Activated CD4-positive, CD25-positive, alpha-beta regulatory T cell treated with anti-CD3 and anti-CD28 coated beads, Interleukin-2, amount 50 U/mL, for 72 hours (primary cell): ENCODE data around the gene PHF2.

ENCODE experiments used
- DNase-seq: peaks from one replicate; pipeline ENCODE4 v3.0.0; 2021

Gene PHF2

DNA sequence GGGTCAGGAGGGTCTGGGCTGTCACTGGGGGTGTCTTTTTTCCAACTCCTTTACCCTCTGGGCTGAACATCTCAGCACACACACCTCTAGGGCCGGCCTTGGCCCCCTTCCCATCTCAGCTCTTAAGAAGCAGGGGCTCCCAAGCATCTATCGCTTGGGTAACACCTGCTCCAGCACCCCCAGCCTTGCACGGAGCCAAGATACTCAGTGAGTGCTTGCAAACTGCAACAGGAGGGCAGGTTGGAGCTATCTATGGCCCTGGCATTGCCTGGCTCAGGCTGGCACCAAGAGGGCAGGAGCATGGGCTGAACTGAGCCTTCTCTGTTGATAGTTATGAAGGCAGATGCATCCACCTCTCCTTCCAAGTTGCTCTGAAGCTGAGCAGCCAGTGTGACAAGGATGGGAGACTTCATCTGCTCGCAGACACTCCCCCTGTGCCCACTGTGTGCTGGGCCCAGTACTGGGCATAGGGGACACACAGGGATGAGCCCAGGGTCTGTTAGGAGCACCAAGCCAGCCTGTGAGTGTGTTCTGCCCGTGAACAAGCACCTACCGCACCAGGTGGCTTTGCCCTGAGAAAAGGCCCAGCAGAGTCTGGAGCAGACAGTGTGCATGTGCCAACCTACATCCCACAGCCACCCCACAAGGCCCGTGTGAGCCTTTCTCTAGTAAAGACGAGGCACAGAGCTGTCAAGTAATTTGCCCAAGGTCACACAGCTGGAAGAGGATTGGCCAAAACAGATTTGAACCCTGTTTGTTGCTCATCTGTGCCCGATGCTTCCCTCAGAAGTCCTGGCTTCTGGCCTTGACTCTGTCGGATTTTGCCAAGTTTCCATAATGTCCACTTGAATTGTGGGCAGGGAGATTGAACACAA, 58.2 kb downstream of the PHF2 start:
- no peak for DNase-seq

DNA sequence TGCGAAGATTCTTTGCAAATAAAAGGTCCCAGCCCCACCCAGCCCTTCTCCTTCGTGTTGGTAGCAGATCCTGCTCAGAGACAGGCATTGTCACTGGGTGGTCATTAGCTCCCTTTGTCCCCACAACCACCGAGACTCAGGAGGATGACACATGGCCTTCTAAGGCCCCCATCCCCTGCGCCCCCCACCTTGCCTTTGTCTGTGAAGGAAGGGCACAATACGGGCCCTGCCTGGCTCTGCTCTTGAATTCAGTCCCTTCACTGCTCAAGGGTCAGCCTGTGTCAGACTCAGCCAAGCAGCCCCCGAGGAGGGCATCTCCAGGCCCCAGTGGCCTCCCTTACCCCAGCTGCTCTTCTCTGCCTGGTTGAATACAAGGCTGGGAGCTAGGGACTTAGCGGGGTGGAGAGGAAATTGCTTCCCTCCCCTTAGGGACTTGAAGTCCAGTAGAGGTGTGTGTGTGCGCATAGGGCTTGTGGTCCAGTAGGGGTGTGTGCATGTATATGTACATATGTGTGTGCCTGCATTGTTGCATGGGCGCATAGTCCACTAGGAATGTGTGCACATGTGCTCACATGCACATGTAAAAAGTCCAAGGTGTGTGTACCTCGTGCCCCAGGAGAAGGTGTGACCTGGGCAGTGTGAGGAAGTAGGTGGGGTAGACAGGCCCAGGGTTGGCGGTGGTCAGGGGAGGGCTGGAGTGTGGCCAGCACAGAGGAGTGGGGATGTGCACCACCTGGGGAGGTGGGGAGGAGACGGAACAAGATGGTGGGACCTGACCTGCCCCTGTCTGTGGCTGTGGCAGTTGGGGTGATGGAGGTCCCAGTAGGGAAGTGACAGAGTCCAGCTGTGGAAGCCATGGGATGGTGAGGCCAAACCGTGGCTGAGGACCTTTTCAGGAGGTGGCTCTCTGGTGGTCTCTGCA, 59.1 kb downstream of the PHF2 start:
- DNase-seq, result no peak

DNA sequence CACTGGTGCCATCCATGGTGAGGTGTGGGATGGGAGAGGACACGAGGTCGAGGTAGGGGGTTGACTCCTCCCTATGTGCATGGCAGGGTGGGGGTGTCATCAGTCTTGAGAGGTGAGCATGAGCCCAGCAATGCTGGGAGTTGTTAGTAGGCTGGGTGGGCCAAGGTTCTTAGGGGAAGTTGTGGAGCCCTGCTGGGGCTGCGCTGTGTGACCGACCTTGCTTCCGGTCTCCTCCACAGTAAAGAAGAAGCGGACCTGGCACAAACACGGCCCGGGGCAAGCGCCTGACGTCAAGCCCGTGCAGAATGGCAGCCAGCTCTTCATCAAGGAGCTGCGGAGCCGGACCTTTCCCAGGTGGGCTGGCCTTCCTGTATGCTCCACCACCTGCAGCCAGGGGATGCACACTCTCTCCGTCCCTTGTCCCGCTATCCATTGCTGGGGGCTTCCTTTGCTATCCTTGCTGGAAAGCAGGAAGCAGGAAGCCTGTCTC, 59.8 kb downstream of the PHF2 start:
- DNase-seq, result no peak

DNA sequence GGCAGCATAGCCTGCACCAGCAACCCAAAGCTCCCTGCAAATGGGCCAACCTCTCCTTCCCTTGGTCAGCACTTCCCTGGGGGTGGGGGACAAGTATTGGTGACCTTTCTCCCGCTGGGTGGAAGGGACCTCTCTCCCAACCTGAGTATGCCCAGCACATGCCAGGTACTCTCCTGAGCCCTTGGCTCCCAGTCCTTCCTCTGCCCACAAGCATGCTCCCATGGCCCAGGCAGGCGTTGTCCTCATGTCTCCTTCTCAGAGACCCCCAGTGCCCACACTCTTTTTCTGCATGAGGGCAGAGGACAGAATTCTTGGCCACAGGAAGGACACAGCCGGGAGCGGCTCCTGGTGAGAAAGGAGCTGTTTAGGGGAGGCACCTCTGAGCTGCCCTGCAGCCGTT, 60.3 kb downstream of the PHF2 start:
- peak; percentile 22 for DNase-seq

DNA sequence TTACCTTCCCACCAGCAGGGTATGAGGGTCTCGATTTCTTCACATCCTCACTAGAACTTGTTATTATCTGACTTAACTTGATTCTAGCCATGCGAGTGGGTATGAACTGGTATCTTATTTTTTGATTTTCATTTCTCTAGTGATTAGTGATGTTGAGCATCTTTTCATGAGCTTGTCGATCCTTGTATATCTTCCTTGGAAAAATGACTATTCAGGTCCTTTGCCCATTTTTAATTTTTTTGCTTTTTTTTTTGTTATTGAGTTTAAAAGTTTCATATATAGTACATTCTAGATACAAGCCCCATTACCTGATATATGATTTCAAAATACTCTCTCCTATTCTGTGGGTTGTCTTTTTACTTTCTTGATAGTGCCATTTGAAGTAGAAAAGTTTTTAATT, 61.5 kb downstream of the PHF2 start:
- DNase-seq, result no peak

DNA sequence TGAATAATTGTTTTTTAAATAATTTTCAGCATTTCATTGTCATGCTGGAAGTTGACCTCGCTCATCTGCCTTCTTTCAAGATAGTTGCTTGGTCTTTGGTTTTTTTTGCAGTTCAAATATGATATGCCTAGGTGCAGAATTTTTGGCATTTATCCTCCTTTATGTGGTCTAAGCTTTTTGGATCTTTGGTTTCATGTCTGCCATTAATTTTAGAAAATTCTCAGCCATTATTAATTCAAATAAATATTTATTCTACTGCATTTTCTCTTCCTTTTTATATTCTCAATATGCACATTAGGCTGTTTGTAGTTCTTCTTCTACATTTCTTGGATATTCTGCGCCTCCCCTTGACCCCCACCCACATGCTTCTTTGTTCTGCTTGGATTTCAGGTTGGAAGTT, 63.6 kb downstream of the PHF2 start:
- no peak for DNase-seq

DNA sequence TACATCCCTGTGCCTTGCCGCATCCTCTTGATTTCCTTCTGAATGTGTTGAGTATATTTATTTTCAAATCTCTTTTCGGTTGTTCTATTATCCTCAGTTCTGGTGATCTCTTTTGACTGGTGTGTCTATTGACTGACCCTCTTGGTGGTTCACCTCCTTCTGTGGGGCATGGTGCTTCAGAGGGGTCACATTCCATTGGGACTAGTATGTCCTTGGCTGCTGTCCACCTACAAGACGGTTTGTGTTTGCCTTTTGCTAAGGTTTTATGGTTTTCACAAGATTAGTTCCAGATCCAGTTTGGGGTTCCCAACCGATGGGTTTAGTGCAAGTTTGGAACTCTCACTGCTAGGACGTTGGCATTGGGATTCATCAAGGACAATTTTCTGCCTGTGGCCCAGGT, 66.6 kb downstream of the PHF2 start:
- no peak for DNase-seq

DNA sequence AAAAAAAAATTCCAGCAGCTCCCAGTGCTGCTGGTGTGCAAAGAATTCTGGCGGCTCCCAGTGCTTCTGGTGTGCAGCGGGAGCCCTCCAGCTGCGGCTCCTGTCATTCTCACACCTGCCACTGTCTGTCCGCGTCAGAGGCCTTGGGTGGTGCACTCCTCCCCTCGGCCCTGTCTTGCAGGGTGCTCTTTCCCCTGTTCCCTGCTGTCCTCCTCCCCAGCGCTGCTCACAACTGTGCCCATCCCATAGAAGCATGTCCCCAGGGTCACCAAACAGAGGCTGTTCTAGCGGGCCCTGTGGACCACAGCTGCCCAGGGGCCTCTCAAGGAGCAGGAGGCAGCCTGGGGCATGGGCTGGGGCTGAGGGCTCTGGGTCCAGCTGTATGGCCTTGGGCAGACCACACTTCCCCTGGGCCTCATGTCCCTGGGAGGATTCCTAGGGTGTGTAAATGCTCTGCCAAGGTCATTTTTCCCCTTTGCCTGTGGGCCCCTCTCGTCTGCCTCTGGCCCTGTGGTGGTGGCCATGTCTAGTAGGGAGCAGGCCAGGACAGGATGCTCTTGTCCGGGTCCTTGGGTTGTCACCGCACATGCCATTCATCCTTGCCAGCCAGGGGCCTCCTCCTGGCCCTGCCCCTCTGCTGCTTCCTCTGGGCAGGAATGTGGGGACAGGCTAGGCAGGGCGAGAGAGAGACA, 68.2 kb downstream of the PHF2 start:
- no peak for DNase-seq

DNA sequence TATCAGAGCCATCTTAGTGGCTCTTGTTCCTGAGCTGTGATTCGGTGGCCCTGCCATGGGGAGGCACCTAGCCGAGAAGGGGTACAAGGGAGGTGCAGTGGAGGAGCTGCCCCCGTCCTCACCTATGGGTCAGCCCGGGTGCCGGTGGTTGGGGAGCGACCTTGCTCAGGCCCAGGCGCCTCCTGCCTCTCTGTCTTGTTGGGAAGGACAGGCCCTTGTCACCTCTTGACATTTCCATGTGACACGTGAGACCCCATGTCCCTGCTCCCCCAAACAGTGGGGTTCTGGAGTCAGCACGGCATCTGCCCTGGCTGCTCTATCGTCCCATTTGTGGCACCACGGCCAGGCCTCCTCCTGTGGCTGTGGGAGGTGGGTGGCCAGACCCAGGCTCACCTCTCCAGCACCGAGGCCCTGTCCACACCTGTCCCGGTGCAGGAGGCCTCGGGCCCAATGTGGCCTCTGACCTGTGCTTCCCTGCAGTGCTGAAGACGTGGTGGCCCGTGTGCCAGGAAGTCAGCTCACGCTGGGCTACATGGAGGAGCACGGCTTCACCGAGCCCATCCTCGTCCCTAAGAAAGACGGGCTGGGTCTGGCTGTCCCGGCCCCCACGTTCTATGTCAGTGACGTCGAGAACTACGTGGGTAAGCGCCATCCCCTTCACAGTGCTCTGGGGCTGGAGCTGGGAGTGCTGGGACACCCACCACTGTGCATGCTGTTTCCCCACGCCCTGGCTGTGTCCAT, 68.9 kb downstream of the PHF2 start:
- peak; percentile 26 for DNase-seq

DNA sequence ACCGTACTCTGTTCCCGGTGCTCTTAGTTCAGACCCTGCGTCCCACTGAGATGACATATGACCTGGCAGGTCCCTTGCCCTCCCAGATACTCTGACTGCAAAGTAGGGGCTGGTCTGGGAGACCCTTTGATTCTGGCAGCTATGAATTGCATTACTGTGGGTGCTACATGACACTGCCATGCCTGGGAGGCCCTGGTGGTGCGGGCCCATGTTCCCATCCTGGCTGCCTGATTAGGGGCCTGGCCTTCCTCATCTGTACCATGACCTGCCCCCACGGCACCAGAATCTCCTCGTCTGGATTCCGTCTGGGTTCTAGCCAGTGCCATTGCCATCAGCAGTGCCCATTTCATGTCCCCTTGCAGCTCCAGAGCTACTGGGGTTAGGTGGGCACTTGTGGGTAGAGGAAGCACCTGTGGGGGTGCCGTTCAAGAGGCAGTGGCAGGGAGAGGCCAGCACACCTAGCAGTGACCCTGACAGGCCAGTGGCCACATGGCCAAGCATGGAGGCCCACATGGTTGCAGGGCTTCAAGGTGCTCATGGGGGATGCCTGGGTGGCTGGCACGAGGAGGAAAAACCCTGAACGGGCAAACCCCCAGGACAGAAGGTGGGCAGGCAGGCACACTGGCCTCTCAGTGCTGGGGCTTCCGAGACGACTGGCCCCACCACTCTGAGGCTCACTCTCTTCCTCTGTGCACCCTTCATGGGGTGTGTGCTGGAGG, 69.7 kb downstream of the PHF2 start:
- DNase-seq, result peak; percentile 19

DNA sequence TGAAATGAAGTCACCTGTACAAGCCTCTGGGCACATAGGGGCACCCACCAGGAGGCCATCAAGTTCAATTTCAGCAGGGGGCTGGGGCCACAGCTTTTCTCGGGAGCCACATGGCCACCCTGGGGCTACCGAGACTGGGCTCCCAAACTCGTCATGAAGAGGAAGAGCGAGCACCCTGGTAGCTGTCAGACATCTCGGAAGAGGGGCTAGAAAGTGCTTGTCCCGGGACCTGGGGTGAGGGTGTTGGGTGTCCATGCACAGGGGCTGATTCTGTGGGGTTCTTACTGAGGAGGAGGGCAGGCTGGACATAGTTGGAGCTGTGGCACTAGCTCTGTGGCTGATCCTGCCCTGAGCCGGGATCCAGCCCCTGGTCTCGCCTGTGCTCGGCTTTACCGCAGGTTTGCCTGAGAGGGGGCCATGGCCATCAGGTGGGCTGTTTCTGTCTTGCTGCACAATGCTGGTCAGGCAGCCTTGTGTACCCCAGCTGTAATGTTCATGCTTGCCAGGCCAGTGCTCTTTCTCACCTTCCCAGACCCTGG, 70.3 kb downstream of the PHF2 start:
- DNase-seq, result peak; percentile 21

DNA sequence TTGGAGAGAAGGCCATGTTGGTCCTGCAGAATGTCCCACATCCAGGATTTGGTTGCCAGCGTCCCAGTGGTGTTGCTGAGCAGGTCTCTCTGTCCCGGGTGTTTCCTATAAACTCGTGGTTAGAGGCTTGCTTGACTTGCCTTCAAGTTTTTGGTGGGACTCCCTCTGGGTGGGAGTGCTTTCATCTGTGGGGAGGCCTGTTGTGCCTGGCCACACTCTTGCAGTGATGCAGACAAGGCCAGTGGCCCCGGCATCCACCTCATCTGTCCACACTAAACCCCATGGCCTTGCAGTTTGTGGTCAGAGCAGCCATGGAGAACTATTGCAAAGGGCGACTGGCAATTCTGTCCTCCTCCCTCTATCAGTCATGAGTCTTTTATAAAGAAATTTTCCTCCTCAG, 71.8 kb downstream of the PHF2 start:
- DNase-seq, result no peak

DNA sequence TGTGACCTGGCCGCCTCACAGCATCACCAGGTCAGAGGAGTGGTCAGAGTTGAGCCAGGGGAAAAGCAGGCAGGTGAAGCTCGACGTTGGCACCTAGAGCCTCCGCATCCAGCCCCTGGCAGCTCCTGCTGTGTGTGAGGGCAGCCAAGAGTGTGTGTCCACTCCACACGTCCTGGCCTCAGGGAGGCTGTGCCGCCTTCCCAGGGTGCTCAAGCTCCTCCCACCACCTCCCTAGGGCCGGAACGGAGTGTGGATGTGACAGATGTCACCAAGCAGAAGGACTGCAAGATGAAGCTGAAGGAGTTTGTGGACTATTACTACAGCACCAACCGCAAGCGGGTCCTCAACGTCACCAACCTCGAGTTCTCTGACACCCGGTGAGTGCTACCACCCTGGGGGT, 72.5 kb downstream of the PHF2 start:
- DNase-seq, result no peak

DNA sequence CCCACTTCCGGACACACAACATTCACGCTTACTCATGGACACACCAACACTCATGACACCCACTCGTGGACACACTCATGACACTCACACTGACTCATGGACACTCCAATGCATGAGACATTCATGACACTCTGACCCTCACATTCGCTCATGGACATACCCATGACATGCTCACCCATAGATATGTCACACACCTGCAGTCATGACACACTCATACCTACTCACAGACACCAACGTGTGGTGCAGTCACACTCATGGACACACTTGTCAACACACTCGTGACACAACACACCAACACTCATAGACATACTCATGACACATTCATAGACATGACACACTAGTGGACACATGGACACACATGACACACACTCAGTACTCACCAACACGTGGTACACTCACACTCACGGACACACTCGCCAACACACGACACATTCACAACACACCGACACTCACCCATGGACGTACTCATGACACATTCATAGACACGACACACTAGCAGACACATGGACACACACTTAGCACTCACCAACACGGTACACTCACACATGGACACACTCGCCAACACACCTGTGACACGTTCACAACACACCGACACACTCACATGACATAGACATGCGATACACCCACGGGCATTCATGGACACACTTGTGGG, 73.4 kb downstream of the PHF2 start:
- DNase-seq, result no peak

DNA sequence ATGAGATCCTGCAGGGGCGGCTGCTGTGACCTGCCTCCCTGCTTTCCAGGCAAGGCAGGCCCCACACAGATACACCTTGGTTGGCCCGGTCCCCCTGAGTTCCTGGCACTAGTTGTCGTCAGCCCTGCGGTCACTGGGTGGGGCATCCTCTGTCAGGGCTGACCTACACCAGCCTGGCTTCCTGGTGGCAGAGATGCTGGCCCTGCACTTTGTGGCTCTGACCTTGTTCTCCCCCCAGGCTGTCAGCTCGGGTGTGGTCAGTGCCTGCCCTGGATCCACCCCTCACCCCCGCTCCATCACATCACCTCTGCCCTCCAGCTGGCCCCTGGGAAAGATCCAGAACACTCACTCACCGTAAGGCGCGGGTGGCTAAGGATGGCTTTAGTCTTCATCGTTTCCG, 74.1 kb downstream of the PHF2 start:
- peak; percentile 18 for DNase-seq

DNA sequence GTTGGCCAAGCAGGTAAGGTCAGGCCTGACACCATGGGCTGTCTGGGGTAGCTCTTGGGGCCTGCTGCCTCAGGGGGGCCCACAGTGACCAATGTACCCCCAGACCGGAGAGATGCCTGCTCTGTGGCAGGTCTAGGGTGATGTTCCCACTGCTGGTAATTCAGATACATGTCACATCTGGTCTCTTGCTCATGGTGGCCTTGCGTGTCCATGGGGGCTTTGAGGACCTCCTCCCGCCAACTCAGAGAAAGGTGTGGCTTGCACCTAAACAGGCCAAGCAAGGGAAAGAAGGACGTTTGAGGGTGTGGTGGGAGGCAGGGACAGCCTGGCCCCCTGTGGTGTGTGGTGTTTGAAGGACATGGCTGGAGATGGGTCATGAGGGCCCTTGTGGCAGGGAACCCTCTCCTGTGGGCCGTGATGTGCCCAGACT, 75.2 kb downstream of the PHF2 start:
- no peak for DNase-seq

DNA sequence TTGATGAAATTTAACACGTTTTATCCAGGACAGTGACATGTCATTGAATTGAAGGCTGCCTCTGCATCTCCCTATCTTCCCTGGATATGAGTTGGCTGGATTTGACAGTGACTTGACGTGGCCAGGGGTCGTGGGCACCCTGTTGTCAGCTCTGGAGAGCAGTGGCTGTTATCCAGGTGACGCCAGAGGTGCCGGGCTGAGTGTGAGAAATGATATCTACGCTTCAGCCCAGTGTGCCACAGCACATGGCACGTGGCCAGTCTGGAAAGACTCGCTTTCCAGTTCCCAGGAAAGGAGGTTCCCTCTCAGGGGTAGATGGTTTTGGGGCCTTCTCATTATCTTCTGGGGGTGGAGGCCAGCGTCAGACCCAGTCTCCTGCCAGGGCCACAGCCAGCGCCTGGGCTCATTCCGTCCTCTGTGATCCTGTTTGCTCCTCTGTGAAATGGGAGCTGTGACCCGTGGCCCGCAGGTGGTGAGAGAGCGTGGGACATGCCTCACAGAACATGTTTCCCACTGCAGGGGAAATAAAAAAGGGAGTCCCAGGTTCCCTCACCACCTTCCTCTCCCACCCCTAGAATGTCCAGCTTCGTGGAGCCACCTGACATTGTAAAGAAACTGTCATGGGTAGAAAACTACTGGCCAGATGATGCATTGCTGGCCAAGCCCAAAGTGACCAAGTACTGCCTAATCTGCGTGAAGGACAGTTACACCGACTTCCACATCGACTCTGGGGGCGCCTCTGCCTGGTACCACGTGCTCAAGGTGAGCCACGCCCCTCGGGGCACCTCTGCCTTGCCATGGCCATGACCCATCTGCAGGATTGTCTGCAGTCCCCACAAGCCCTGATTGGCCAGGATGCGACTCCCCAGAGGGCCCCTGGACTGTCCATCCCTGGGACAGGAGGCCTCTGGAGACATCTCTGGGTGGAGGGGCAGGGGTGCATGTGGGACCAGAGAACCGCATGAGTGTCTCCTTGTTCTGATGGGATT, 76.5 kb downstream of the PHF2 start:
- DNase-seq, result no peak

DNA sequence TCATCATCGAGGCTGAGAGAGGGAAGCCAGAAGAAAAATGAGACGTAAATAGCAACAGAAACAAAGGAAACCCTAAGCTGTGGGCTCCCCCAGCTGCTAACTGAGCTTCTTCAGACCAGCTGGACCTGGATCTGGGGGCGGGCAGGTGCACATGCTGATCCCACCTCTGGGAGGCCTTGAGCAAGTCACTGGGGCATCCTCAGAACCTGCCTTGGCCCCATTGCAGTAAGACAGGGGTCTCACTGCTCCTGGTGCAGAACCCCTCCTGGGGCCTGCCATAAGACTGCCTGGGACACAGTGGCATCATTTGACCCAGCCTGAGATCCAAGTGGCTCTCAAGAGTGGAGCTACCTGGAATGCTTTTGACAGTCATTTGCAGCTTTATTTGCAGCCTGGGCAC, 77.4 kb downstream of the PHF2 start:
- no peak for DNase-seq

DNA sequence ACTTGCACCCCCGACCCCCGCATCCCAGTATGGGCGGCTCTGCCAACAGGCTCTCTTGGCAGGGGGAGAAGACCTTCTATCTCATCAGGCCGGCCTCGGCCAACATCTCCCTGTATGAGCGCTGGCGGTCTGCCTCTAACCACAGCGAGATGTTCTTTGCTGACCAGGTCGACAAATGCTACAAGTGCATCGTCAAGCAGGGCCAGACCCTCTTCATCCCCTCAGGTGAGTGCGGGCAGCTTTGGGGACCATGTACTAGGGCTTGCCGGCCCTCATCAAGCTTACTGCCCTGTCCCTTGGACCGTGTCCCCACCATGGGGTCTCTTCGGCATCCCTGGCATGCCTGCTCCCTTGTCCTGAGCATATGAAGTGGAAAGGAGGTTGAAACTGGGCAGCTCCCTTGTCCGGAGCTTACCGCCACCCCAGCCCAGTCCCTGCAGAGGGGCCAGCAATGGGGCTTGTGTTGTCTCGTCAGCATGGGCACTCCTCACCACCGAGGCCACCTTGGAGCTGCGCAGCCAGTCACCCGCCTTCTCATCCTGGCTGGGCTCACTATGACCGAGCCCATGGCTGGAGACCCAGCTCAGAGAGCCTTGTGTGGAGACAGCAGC, 78.1 kb downstream of the PHF2 start:
- DNase-seq, result no peak
